NCI-H226 (cell line): Measurements from ENCODE around the gene C9orf57.
"Not testable (repeated sequence)": the region's sequence is repeated elsewhere in the genome, so short reads cannot be mapped to it uniquely, and the experiment has no call there.

Experiments used
- DNase-seq: peaks from one replicate; pipeline ENCODE4 v3.0.0-alpha.2; 2015

Gene C9orf57

DNA sequence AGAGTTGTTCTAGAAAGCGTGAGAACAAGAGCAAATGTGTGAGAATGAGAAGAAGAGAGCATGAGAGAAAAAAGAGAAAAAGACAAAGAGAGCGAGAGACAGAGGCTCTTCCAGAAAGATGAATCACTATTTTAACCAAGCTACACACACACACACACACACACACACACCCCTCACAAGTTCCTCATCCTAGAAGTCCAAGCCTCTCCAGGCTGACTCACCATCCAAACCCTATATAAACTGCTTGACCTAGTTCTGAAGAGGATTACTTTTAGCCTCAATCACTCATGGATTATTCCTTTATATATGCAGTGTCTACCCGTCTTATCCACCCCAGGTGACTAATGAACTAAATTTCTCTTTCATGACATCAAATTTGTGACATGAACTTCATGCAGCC, 37.6 kb downstream of the C9orf57 start:
- peak; percentile 62 for DNase-seq

DNA sequence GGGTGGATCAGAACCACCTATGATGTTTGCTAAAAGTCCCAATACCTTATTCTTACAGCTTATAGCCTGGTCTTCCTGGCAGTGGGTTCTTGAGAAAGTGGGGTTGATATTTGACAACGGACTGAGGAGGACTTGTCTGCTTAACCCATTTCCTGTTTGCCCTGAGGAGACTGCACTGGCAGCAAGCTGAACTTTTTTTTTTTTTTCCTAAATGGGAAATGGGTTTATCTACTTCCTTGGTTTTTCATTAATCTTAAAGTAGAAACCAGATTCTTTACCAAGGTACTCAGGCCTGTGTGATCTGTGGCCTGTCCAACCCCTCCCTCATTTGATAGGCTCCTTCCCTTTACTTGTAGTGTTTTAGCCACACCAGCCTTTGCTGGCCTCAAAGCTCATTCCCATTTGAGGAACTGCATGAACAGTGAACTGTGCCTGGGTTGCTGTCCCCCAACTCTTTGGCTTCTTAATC, 47.1 kb downstream of the C9orf57 start:
- DNase-seq, result no peak

DNA sequence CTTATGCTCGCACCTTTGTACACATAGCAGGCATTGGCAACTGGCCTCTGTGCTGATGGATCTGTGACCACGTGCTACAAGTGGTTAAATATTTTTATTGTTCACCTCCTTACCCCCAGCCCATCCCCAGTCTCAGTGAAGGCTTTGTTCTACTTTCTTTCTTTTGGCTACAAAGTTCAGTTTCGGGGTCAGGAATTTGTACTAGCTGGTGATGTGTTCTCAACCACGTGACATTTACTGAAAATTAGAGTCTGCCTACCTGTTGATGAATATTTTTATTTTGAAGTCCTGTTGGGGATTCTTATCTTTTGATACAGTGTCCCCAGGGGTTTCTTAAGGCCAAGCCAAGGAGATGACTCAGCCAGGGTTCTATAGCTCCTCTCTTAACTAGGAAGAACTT, 47.8 kb downstream of the C9orf57 start:
- no peak for DNase-seq

DNA sequence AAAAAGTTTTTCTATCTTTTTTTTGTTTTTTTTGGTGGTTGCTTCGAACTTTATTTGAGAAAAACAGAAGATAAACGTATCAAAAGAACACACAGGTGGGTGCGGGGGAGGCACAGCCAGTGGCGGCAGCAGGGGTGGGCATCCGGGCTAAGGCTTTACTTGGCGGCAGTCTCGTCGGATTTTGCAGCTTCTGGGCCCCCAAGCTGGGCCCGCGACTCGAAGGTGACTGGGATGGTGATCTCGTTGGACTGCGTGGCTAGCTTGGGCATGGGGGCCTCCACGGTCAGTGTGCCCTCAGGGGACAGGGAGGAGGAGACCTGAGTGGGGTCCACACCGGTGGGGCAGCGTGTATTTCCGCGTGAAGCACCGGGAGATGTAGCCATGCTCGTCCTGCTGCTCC, 52.7 kb downstream of the C9orf57 start:
- not testable (repeated sequence) for DNase-seq

DNA sequence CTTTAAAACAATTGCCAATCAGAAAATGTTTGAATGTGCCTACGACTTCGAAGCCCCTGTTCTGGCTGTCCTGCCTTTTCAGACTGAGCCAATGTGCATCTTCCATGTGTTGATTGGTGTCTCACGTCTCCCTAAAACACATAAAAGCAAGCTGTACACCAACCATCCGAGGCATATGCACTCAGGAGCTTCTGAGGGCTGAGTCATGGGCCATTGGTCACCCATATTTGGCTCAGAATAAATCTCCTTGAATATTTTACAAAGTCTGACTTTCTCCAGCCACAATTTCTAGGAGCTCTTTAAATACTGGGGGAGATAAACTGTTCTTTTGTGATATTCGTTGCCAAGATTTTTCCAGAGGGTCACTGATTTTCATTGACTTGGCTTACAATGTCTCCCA, 53.9 kb downstream of the C9orf57 start:
- DNase-seq, result no peak

DNA sequence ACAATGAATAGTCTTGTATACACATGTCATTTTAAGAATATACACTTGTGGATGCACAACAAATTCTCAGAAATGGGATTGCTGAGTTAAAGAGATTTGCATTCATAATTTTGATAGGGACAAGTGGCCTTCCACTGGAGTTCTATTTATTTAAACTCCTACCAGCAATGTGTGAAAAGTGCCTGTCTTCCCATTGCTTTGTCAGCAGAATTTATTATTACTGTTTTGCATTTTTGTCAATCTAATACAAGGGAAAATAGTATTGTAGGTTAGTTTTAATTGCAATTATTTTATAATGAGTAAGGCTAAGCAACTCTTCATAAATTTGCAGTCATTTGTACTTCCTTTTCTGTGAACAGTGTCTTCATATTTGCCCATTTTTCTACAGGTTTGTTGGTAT, 55.0 kb downstream of the C9orf57 start:
- no peak for DNase-seq
